HepG2 (cell line): Measurements from ENCODE around the gene NRG4. TPM values are rescaled to one million over a fixed set of nuclear protein-coding genes. Genes with fewer than 3 reads are reported as not detected.

Experiments used
- ATAC-seq: fragments of 200-7000 bp; cut with Tn5 transposase; 3 replicates; pipeline ENCODE4 v1.9.1; 2020; ENCODE audit warnings: mild to moderate bottlenecking, moderate library complexity
- BruUV-seq: library from RNA; stranded (reverse); fragments of 400-500 nt; replicated peaks from 2 replicates; lab custom pipeline; 2021; lab: Mats Ljungman, UMichigan
- CTCF ChIA-PET: fragments of 300-600 bp; formaldehyde crosslinking; extraction: SDS; loops from one replicate; lab custom pipeline; 2021; ENCODE audit warnings: low total read pairs, inconsistent platforms, low intra/inter-chr PET ratio; lab: Yijun Ruan, JAX
- POLR2A ChIA-PET: fragments of 350-600 bp; sonication (Branson Sonifier 250); formaldehyde crosslinking; loops from one replicate; lab custom pipeline; 2020; ENCODE audit warnings: antibody characterized with exemption, inconsistent platforms; lab: Yijun Ruan, JAX
- DNase-seq: peaks from one replicate; pipeline ENCODE4 v3.0.0-alpha.2; 2015; ENCODE audit warnings: low spot score
- FAIRE-seq: peaks from 3 replicates; lab custom pipeline; 2011; peaks lifted over from hg19 to GRCh38; lab: Jason Lieb, UNC
- H2AFZ ChIP-seq: one replicate; pipeline ENCODE4 v1.6.1; 2011; ENCODE audit warnings: low read length, inconsistent platforms
- H3K27ac ChIP-seq: fragments of 300-600 bp; 3 replicates; pipeline ENCODE4 v1.8.0; 2011; ENCODE audit warnings: mixed run types, mild to moderate bottlenecking, mixed read lengths, low read length, inconsistent platforms; ENCODE audit not compliant: insufficient read depth; ENCODE audit errors: extremely low read length
- H3K27me3 ChIP-seq, 2 experiments: fragments of 200-600 bp in 1 of 2; 2 replicates in 1 of 2; 3 replicates in 1 of 2; pipeline versions ENCODE4 v1.6.0 to v1.8.0; 2011; ENCODE audit warnings: low read length in 2 of 2, mild to moderate bottlenecking in 2 of 2, moderate library complexity in 2 of 2, inconsistent platforms in 1 of 2; ENCODE audit not compliant: insufficient read depth in 2 of 2, control insufficient read depth in 1 of 2
- H3K36me3 ChIP-seq, 2 experiments: fragments of 200-600 bp in 1 of 2; replicated peaks in 1 of 2; 2 replicates in 1 of 2; 3 replicates in 1 of 2; pipeline versions ENCODE4 v1.5.1 to v1.8.0; 2011; ENCODE audit warnings: low read length in 2 of 2, inconsistent platforms in 1 of 2; ENCODE audit not compliant: insufficient read depth in 2 of 2, control insufficient read depth in 1 of 2
- H3K4me1 ChIP-seq: 2 replicates; pipeline ENCODE4 v1.5.1; 2012; ENCODE audit warnings: low read length, inconsistent platforms; ENCODE audit not compliant: insufficient read depth
- H3K4me2 ChIP-seq: 2 replicates; pipeline ENCODE4 v1.6.0; 2011; ENCODE audit warnings: low read depth, low read length, inconsistent platforms
- H3K4me3 ChIP-seq, 3 experiments: fragments of 200-600 bp in 1 of 3; sonication (generic), shearing (Covaris generic) in 1 of 3; replicated peaks in 1 of 3; 2 replicates each; pipeline ENCODE4 v1.5.1; 2011 to 2016; ENCODE audit warnings: low read length in 3 of 3, inconsistent platforms in 2 of 3, low read depth in 2 of 3, mild to moderate bottlenecking in 2 of 3, control low read depth in 1 of 3, mixed read lengths in 1 of 3; ENCODE audit not compliant: insufficient read depth in 1 of 3
- H3K79me2 ChIP-seq: one replicate; pipeline ENCODE4 v1.6.1; 2011; ENCODE audit warnings: low read length, inconsistent platforms; ENCODE audit not compliant: insufficient read depth
- H3K9ac ChIP-seq: 2 replicates; pipeline ENCODE4 v1.6.0; 2011; ENCODE audit warnings: mild to moderate bottlenecking, low read depth, low read length, inconsistent platforms; ENCODE audit not compliant: insufficient read depth
- H3K9me3 ChIP-seq: 2 replicates; pipeline ENCODE4 v1.5.1; 2012; ENCODE audit warnings: mild to moderate bottlenecking, low read length
- H4K20me1 ChIP-seq: 2 replicates; pipeline ENCODE4 v1.6.0; 2011; ENCODE audit warnings: inconsistent platforms, mild to moderate bottlenecking, low read length, moderate library complexity; ENCODE audit not compliant: insufficient read depth
- DMAP1 ChIP-seq: IDR thresholded peaks from 2 replicates; pipeline ENCODE4 v1.6.1; 2016
- MIXL1 ChIP-seq: IDR thresholded peaks from 2 replicates; pipeline ENCODE4 v1.6.1; 2016
- NFATC3 ChIP-seq: sonication (generic); formaldehyde crosslinking; IDR thresholded peaks from 2 replicates; pipeline ENCODE4 v1.5.1; 2020; ENCODE audit warnings: mild to moderate bottlenecking, missing genetic modification reagents
- SNAPC4 ChIP-seq: sonication (generic); formaldehyde crosslinking; IDR thresholded peaks from 2 replicates; pipeline ENCODE4 v1.4.0; 2020; ENCODE audit warnings: mild to moderate bottlenecking, missing genetic modification reagents
- ZNF790 ChIP-seq: sonication (generic); formaldehyde crosslinking; IDR thresholded peaks from 2 replicates; pipeline ENCODE4 v1.8.0; 2022; ENCODE audit warnings: missing genetic modification reagents, mild to moderate bottlenecking, borderline replicate concordance
- WGBS: methylation state at CpG from one replicate; pipeline ENCODE4 v1.1.6; 2017; ENCODE audit warnings: low lambda C conversion rate; 5-methylcytosine and 5-hydroxymethylcytosine counted together
- in situ Hi-C: cut with HindIII; loops from 2 replicates; pipeline ENCODE4 v1.10.0; 2017; ENCODE audit warnings: low pct_unique_long_range_greater_than_20kb; ENCODE audit not compliant: extremely low pct_ligation_motif_present
- intact Hi-C: fragments of 100-400 bp; cut with micrococcal nuclease; formaldehyde crosslinking; loops from one replicate; pipeline ENCODE4 v1.10.0; 2022; ENCODE audit not compliant: unreplicated experiment
- polyA plus RNA-seq, 8 experiments: library from polyadenylated mRNA; depleted of rRNA in 3 of 8; stranded (reverse) in 7 of 8; unstranded in 1 of 8; fragments of >200 nt; fragmentation: Illumina TruSeq in 4 of 8; extraction: Trizol in 4 of 8; gene quantifications; 2 replicates each; pipeline versions ENCODE4 v1.2.1 to v1.2.3, GENCODE V29; 2011 to 2016; ENCODE audit warnings: low read depth in 4 of 8, missing spikeins in 1 of 8, mixed read lengths in 1 of 8; ENCODE audit not compliant: insufficient read depth in 1 of 8
- total RNA-seq, 5 experiments: library from RNA; depleted of rRNA; stranded (reverse); fragments of >200 nt; fragmentation: Illumina TruSeq; extraction: Trizol; gene quantifications; 2 replicates each; pipeline ENCODE4 v1.2.3, GENCODE V29; 2016; ENCODE audit warnings: low read depth in 1 of 5
- TF ChIP-seq, protein P1 (sequence below): sonication (generic); formaldehyde crosslinking; IDR thresholded peaks from 2 replicates; pipeline ENCODE4 v1.5.0; 2020; ENCODE audit warnings: mild to moderate bottlenecking, missing genetic modification reagents
- TF ChIP-seq, protein P2 (sequence below), 2 experiments: sonication (generic) in 1 of 2; formaldehyde crosslinking in 1 of 2; IDR thresholded peaks; 2 replicates each; pipeline versions ENCODE4 v1.4.0 to v1.6.1; 2016 to 2020; ENCODE audit warnings: borderline replicate concordance in 1 of 2, low read depth in 1 of 2, mild to moderate bottlenecking in 1 of 2, missing genetic modification reagents in 1 of 2

Gene NRG4
- total and polyA plus RNA-seq, 2 of the 13 experiments (the other 11 are each of a cell fraction or from before 2014, with no cell fraction given) = 0.01 TPM; not detected in 1

- H3K4me2 ChIP-seq = no peak overlapping the region
- POLR2A ChIA-PET = no interaction called here
These were observed 87.6 kb downstream of the NRG4 start for GRCh38 chr15:75924576-75924975.

More at GRCh38 chr15:75924576-75924975, 87.6 kb downstream of the NRG4 start:
- no peaks in the 10 kb centered on the region for H3K9me3 ChIP-seq
- no CpG with 5 or more reads among the region's 1 CpG for WGBS
- no peak overlapping the region for H3K4me3 ChIP-seq
- no peak for FAIRE-seq
- peaks cover 4% of the 10 kb centered on the region for H3K4me1 ChIP-seq
- H3K27ac ChIP-seq = no peak overlapping the region
- H3K27me3 ChIP-seq = no peaks in the 10 kb centered on the region
- ATAC-seq = no peak
- intact Hi-C loops (loop anchor here (10.0 kb wide), 1 partner anchor 200 kb away; a partner anchor contains a TSS), in situ Hi-C loops (loop anchor here (10.0 kb wide), 2 partner anchors 110 to 200 kb away; a partner anchor contains a TSS)
- no peak overlapping the region for H2AFZ ChIP-seq
- H3K36me3 ChIP-seq = peaks cover 5 to 71% of the 10 kb centered on the region in 2 experiments
- BruUV-seq = no TSS peak
- no peak for TF ChIP-seq ZNF790 (CRISPR knock-in tag)
- no peak for TF ChIP-seq DMAP1 (CRISPR knock-in tag)
- TF ChIP-seq MIXL1 (CRISPR knock-in tag) = no peak
- TF ChIP-seq NFATC3 (CRISPR knock-in tag) = no peak
- TF ChIP-seq, protein P1, sequence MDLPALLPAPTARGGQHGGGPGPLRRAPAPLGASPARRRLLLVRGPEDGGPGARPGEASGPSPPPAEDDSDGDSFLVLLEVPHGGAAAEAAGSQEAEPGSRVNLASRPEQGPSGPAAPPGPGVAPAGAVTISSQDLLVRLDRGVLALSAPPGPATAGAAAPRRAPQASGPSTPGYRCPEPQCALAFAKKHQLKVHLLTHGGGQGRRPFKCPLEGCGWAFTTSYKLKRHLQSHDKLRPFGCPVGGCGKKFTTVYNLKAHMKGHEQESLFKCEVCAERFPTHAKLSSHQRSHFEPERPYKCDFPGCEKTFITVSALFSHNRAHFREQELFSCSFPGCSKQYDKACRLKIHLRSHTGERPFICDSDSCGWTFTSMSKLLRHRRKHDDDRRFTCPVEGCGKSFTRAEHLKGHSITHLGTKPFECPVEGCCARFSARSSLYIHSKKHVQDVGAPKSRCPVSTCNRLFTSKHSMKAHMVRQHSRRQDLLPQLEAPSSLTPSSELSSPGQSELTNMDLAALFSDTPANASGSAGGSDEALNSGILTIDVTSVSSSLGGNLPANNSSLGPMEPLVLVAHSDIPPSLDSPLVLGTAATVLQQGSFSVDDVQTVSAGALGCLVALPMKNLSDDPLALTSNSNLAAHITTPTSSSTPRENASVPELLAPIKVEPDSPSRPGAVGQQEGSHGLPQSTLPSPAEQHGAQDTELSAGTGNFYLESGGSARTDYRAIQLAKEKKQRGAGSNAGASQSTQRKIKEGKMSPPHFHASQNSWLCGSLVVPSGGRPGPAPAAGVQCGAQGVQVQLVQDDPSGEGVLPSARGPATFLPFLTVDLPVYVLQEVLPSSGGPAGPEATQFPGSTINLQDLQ = no peak
- no peak for TF ChIP-seq SNAPC4 (CRISPR knock-in tag)
- TF ChIP-seq, protein P2, sequence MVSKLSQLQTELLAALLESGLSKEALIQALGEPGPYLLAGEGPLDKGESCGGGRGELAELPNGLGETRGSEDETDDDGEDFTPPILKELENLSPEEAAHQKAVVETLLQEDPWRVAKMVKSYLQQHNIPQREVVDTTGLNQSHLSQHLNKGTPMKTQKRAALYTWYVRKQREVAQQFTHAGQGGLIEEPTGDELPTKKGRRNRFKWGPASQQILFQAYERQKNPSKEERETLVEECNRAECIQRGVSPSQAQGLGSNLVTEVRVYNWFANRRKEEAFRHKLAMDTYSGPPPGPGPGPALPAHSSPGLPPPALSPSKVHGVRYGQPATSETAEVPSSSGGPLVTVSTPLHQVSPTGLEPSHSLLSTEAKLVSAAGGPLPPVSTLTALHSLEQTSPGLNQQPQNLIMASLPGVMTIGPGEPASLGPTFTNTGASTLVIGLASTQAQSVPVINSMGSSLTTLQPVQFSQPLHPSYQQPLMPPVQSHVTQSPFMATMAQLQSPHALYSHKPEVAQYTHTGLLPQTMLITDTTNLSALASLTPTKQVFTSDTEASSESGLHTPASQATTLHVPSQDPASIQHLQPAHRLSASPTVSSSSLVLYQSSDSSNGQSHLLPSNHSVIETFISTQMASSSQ (IDR thresholded peaks at IDR 0.05; ENCODE audit: low read depth) = no peak
- TF ChIP-seq, protein P2 (CRISPR knock-in tag; IDR thresholded peaks at IDR 0.05; ENCODE audit: borderline replicate concordance) = no peak
- H3K79me2 ChIP-seq = peaks cover 51% of the 10 kb centered on the region
- CTCF ChIA-PET = no interaction called here
- H3K9ac ChIP-seq = no peak overlapping the region
- H4K20me1 ChIP-seq = peaks cover 4% of the 10 kb centered on the region; the same call in 1 of the 2 replicates
- DNase-seq = no peak
